Karpas-422 (cell line): ENCODE data around the gene VEGFD. TPM values are rescaled to one million over a fixed set of nuclear protein-coding genes. Genes with fewer than 3 reads are reported as not detected.
A peak's percentile ranks its signal among the peaks of the same experiment; 100 is the strongest.
"Not testable (repeated sequence)": the region's sequence is repeated elsewhere in the genome, so short reads cannot be mapped to it uniquely, and the experiment has no call there.

Experiments used
- DNase-seq: peaks from one replicate; pipeline ENCODE4 v3.0.0-alpha.2; 2015
- H2AFZ ChIP-seq: fragments of 200-600 bp; sonication (generic); 2 replicates; pipeline ENCODE4 v1.6.1; 2014; ENCODE audit warnings: antibody characterized with exemption, low read length, mixed read lengths
- H3K27ac ChIP-seq: fragments of 200-600 bp; sonication (generic); 2 replicates; pipeline ENCODE4 v1.5.1; 2014; ENCODE audit warnings: mild to moderate bottlenecking, low read length, moderate library complexity
- H3K27me3 ChIP-seq: fragments of 200-600 bp; sonication (generic); 2 replicates; pipeline ENCODE4 v1.6.1; 2014; ENCODE audit warnings: low read length, mixed read lengths
- H3K36me3 ChIP-seq: fragments of 200-600 bp; sonication (generic); 2 replicates; pipeline ENCODE4 v1.6.1; 2014; ENCODE audit warnings: low read length, mixed read lengths; ENCODE audit not compliant: insufficient read depth
- H3K4me1 ChIP-seq: fragments of 200-600 bp; sonication (generic); 2 replicates; pipeline ENCODE4 v1.6.1; 2014; ENCODE audit warnings: mild to moderate bottlenecking, low read length, mixed read lengths
- H3K4me2 ChIP-seq: fragments of 200-600 bp; sonication (generic); 2 replicates; pipeline ENCODE4 v1.6.1; 2014; ENCODE audit warnings: low read length, low read depth, mild to moderate bottlenecking; ENCODE audit not compliant: poor library complexity, severe bottlenecking
- H3K4me3 ChIP-seq: fragments of 200-600 bp; sonication (generic); 2 replicates; pipeline ENCODE4 v1.5.1; 2014; ENCODE audit warnings: mild to moderate bottlenecking, antibody characterized with exemption, low read length, mixed read lengths
- H3K79me2 ChIP-seq: fragments of 200-600 bp; sonication (generic); 2 replicates; pipeline ENCODE4 v1.6.1; 2014; ENCODE audit warnings: mild to moderate bottlenecking, low read length, mixed read lengths
- H3K9ac ChIP-seq: fragments of 200-600 bp; sonication (generic); 2 replicates; pipeline ENCODE4 v1.6.0; 2014; ENCODE audit warnings: low read length
- H3K9me2 ChIP-seq: fragments of 200-600 bp; sonication (generic), shearing (Covaris generic); replicated peaks from 2 replicates; pipeline ENCODE4 v1.6.0; 2014; ENCODE audit warnings: mild to moderate bottlenecking, low read length, moderate library complexity; ENCODE audit not compliant: insufficient read depth
- H3K9me3 ChIP-seq: fragments of 300-700, 200-600 bp; sonication (generic); 2 replicates; pipeline ENCODE4 v1.6.1; 2014; ENCODE audit warnings: low read length, mixed read lengths
- H4K20me1 ChIP-seq: fragments of 200-600 bp; sonication (generic); 2 replicates; pipeline ENCODE4 v1.6.1; 2014; ENCODE audit warnings: mild to moderate bottlenecking, antibody characterized with exemption, low read length, low read depth; ENCODE audit not compliant: insufficient read depth
- total RNA-seq: library from RNA; depleted of rRNA; stranded (reverse); fragments of >200 nt; shearing (Covaris generic); gene quantifications from 2 replicates; pipeline ENCODE4 v1.2.3, GENCODE V29; 2014; ENCODE audit warnings: low replicate concordance

VEGFD gene
- total RNA-seq, 1 experiment from 2014 or later = not detected

DNA sequence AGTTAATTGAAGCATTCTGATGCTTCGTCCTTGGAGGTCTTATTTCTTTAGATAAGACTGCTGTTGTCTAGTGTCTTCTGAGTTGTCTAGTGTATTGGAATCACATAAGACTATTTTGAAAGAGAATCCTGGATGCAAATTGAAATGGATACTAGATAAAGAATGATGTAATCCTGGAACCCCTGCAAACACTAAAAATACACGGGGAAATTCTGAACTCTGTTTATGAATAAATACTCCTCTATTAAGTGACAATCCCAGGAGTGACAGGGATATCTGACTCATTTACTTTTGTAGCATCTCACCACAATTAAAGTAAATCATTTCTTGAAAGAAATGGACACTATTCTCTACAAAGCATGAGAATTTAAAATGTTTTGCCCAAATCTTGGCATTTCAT is 69.7 kb downstream of the VEGFD start:
- no peaks in the 10 kb centered on the region for H3K79me2 ChIP-seq
- H4K20me1 ChIP-seq = no peaks in the 10 kb centered on the region
- no peak overlapping the region for H3K27ac ChIP-seq
- H3K4me3 ChIP-seq = no peak overlapping the region
- no peaks in the 10 kb centered on the region for H3K27me3 ChIP-seq
- H3K9me3 ChIP-seq = no peaks in the 10 kb centered on the region
- H3K9ac ChIP-seq = no peak overlapping the region
- no peaks in the 10 kb centered on the region for H3K36me3 ChIP-seq
- no peaks in the 10 kb centered on the region for H3K9me2 ChIP-seq
- DNase-seq = no peak
- no peak overlapping the region for H3K4me2 ChIP-seq
- peaks cover 8% of the 10 kb centered on the region; the same call in 1 of the 2 replicates for H3K4me1 ChIP-seq
- no peak overlapping the region for H2AFZ ChIP-seq

DNA sequence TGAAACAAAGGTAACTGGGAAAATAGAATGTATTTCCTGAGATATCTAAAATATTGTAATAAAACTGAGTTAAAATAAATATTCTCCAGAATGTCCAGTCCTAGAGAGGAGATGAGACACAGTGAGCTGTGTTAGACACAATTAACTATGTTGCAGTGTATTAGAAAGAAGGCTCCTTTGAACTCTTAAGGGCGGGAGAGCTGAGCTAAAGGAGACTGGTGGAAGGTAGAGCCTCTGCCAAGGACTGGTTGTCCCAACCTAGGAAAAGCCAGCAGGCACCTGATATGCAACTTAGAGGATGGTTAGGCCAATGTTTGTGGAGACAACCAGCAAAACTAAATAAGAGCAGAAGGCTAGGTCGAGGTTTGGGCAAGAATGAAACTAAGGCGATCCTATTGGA is 73.1 kb downstream of the VEGFD start:
- Histone ChIP-seq H3K27ac (no peak overlapping the region), H2AFZ (no peak overlapping the region), H3K36me3 (no peaks in the 10 kb centered on the region), H3K9me2 (no peaks in the 10 kb centered on the region), H3K9ac (no peak overlapping the region), H3K79me2 (no peaks in the 10 kb centered on the region), H3K4me2 (no peak overlapping the region), H3K9me3 (no peaks in the 10 kb centered on the region), H3K4me1 (peaks cover 8% of the 10 kb centered on the region; the same call in 1 of the 2 replicates), H3K27me3 (no peaks in the 10 kb centered on the region), H3K4me3 (no peak overlapping the region), H4K20me1 (no peaks in the 10 kb centered on the region)
- DNase-seq = no peak

DNA sequence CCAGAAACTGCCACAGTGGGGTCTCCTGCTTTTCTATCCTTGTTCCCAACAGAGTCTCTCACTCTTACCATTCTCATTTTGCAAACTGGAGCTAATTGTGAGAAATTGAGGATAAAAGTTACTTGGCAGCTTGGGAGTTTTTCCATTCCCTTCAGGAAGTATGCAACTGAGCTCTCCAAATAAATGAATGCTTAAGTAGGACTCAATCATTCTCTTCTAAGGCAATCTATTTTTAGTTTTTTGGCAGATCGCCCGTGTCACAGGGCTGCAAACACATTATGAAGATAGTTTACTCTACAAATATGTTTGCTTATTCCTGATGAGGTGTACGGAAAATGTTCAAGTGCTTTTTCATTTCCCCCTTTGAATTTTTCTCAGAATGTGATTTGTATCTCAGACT is 74.1 kb downstream of the VEGFD start:
- no peak for DNase-seq
- no peak overlapping the region for H2AFZ ChIP-seq
- H3K27ac ChIP-seq = no peak overlapping the region
- H3K4me3 ChIP-seq = no peak overlapping the region
- H3K27me3 ChIP-seq = no peaks in the 10 kb centered on the region
- H3K4me1 ChIP-seq = peaks cover under 1% of the 10 kb centered on the region; the same call in 1 of the 2 replicates
- H3K9me3 ChIP-seq = no peaks in the 10 kb centered on the region
- H4K20me1 ChIP-seq = no peaks in the 10 kb centered on the region
- no peak overlapping the region for H3K4me2 ChIP-seq
- no peak overlapping the region for H3K9ac ChIP-seq
- H3K9me2 ChIP-seq = no peaks in the 10 kb centered on the region
- H3K79me2 ChIP-seq = no peaks in the 10 kb centered on the region
- no peaks in the 10 kb centered on the region for H3K36me3 ChIP-seq

DNA sequence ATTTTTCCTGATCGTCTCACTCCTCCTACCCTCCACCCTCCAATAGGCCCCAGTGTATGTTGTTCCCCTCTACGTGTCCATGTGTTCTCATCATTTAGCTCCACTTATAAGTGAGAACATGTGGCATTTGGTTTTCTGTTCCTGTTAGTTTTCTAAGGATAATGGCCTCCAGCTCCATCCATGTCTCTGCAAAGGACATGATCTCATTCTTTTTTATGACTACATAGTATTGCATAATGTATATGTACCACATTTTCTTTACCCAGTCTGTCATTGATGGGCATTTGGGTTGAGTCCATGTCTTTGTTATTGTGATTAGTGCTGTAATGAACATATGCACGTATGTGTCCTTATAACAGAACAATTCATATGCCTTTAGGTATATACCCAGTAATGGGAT is 78.3 kb downstream of the VEGFD start:
- DNase-seq, H3K27ac ChIP-seq, H3K79me2 ChIP-seq, H2AFZ ChIP-seq, H3K4me3 ChIP-seq, H3K27me3 ChIP-seq, H3K9me3 ChIP-seq, H3K36me3 ChIP-seq, H3K9ac ChIP-seq, H3K4me1 ChIP-seq, H3K9me2 ChIP-seq, H4K20me1 ChIP-seq, H3K4me2 ChIP-seq: not testable (repeated sequence)

DNA sequence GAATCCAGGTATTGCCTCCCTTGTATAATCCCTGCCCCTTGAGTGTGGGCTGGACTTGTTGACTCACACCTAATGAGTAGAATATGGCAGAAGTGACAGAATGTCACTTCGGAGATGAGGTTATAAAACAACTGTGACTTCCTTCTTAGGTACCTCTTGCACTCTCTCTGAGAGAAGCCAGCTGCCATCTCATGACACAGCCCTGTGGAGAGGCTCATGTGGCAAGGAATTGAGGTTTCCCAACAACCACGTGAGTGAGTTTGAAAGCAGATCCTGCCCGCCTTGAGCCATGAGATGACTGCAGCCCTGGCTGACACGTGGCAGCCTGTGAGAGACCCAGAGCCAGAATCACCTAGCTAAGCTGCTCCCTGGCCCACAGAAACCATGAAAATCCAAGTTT is 82.3 kb downstream of the VEGFD start:
- Histone ChIP-seq H2AFZ (no peak overlapping the region), H3K27me3 (no peaks in the 10 kb centered on the region), H3K9ac (no peak overlapping the region), H3K4me2 (no peak overlapping the region), H4K20me1 (no peaks in the 10 kb centered on the region), H3K4me3 (no peak overlapping the region), H3K36me3 (no peaks in the 10 kb centered on the region), H3K4me1 (no peaks in the 10 kb centered on the region), H3K79me2 (no peaks in the 10 kb centered on the region), H3K9me2 (no peaks in the 10 kb centered on the region), H3K27ac (no peak overlapping the region), H3K9me3 (no peaks in the 10 kb centered on the region)
- DNase-seq = no peak

DNA sequence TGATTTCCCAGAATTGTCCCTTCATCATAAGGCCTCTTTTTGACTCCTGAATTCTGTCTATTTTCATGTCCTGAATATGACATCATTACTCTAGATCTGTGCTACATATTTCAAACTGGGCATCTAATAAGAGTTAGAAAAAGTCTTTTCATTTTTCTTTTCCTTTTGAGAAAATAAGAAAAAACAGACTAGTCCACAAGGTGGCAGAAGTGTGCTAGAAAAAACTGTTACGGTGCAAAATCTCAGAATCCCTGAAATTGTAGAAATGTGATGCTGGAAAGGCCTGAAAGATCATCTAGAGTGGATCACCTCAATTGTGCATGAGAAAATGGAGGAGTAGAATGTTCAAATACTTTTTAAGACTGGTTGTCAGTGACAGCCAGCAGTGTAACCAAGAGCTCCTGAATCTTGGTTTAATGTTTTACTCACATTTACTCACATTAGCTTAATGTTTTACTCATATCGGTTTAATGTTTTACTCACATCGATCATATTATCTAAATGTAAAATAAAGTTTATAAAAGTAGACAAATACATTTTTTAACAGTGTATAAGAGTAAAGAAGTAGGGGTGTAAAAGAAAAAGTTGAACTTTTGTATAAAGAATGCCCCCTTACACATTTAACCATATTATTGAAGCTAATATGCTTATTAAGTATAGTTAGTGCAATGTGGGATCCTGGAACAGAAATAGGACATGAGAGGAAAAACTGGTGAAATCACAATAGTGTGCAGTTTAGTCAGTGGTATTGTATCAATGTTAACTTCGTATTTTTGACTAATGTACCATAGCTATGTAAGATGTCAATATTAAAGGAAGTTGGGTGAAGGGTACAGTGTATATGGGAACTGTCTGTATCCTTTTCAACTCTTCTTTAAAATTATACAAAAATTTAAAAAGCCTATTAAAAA is 84.0 kb downstream of the VEGFD start:
- no peaks in the 10 kb centered on the region for H3K9me2 ChIP-seq
- DNase-seq = peak; percentile 69
- H3K4me1 ChIP-seq = no peaks in the 10 kb centered on the region
- H3K27me3 ChIP-seq = no peaks in the 10 kb centered on the region
- no peaks in the 10 kb centered on the region for H4K20me1 ChIP-seq
- no peak overlapping the region for H3K4me2 ChIP-seq
- no peak overlapping the region for H3K4me3 ChIP-seq
- no peak overlapping the region for H3K9ac ChIP-seq
- no peak overlapping the region for H2AFZ ChIP-seq
- H3K79me2 ChIP-seq = no peaks in the 10 kb centered on the region
- no peaks in the 10 kb centered on the region for H3K9me3 ChIP-seq
- no peak overlapping the region for H3K27ac ChIP-seq
- no peaks in the 10 kb centered on the region for H3K36me3 ChIP-seq

DNA sequence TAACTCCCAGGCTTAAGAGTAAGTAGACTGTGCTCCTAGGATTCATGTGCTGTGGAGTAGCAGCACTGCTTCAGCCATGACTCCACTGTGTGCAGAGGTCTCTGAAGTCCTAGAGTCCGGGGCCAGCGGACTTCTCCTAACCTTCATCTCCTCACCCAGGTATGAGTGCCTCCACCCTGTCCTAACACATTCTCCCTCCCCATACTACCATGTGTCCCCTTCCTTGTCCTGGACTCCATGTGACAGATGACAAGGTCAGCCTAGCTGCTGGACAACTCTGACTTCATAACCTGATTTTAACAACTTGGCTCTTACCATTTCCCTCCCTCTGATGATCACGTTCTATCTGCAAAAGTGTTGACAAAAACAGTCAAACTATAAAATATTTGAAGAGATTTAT is 85.4 kb downstream of the VEGFD start:
- no peak overlapping the region for H3K4me2 ChIP-seq
- no peaks in the 10 kb centered on the region for H3K9me2 ChIP-seq
- H3K9ac ChIP-seq = no peak overlapping the region
- H2AFZ ChIP-seq = no peak overlapping the region
- H3K4me3 ChIP-seq = no peak overlapping the region
- no peak for DNase-seq
- no peaks in the 10 kb centered on the region for H3K36me3 ChIP-seq
- no peaks in the 10 kb centered on the region for H4K20me1 ChIP-seq
- no peak overlapping the region for H3K27ac ChIP-seq
- no peaks in the 10 kb centered on the region for H3K4me1 ChIP-seq
- H3K79me2 ChIP-seq = no peaks in the 10 kb centered on the region
- no peaks in the 10 kb centered on the region for H3K27me3 ChIP-seq
- H3K9me3 ChIP-seq = no peaks in the 10 kb centered on the region

DNA sequence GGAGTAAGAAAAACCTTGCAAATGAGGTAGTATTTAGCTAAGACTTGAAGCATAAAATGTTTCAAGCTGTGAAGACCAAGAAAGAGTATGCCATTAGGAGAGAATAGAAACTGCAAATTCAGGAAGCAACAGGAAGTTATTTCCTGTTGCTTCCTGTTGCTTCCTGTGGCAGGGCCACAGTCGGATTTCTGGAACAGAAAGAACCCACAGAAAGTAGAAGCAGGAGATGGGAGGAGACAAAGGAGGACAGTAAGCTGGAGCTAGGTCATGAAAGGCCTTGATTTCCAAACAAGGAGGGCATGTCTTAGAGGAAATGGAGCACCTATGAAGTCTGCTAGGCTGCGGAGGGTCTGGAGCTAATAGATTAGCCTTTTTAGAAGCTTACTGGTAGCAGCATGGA is 86.0 kb downstream of the VEGFD start:
- no peaks in the 10 kb centered on the region for H3K27me3 ChIP-seq
- no peak for DNase-seq
- H3K9me3 ChIP-seq = no peaks in the 10 kb centered on the region
- H3K9me2 ChIP-seq = no peaks in the 10 kb centered on the region
- H3K4me2 ChIP-seq = no peak overlapping the region
- no peak overlapping the region for H3K4me3 ChIP-seq
- H2AFZ ChIP-seq = no peak overlapping the region
- H3K27ac ChIP-seq = no peak overlapping the region
- H4K20me1 ChIP-seq = no peaks in the 10 kb centered on the region
- no peak overlapping the region for H3K9ac ChIP-seq
- H3K36me3 ChIP-seq = no peaks in the 10 kb centered on the region
- H3K4me1 ChIP-seq = peaks cover 3% of the 10 kb centered on the region; the same call in 1 of the 2 replicates
- H3K79me2 ChIP-seq = no peaks in the 10 kb centered on the region
